Fibroblast of villous mesenchyme (primary cell): ENCODE results near the gene IL22RA2. TPM values are rescaled to one million over a fixed set of nuclear protein-coding genes. Genes with fewer than 3 reads are reported as not detected.

Experiments used
- DNase-seq: peaks from one replicate; pipeline ENCODE4 v3.0.0-alpha.2; 2010; ENCODE audit warnings: low read depth
- H3K4me3 ChIP-seq: 2 replicates; pipeline ENCODE4 v1.5.1; 2011; ENCODE audit warnings: low read depth, mild to moderate bottlenecking, low read length
- CTCF ChIP-seq: IDR thresholded peaks from 2 replicates; pipeline ENCODE4 v1.5.1; 2012; ENCODE audit warnings: low read depth, mild to moderate bottlenecking, low read length; ENCODE audit not compliant: insufficient read depth
- total RNA-seq: library from RNA; depleted of rRNA; stranded (reverse); fragments of >200 nt; gene quantifications from 2 replicates; pipeline ENCODE4 v1.2.3, GENCODE V29; 2012

Gene IL22RA2
- total RNA-seq, 1 donor = not detected

GRCh38 chr6:137149035-137149393, 24.4 kb downstream of the IL22RA2 start:
- TF ChIP-seq CTCF = no peak
- no peak overlapping the region for H3K4me3 ChIP-seq
- no peak for DNase-seq

DNA sequence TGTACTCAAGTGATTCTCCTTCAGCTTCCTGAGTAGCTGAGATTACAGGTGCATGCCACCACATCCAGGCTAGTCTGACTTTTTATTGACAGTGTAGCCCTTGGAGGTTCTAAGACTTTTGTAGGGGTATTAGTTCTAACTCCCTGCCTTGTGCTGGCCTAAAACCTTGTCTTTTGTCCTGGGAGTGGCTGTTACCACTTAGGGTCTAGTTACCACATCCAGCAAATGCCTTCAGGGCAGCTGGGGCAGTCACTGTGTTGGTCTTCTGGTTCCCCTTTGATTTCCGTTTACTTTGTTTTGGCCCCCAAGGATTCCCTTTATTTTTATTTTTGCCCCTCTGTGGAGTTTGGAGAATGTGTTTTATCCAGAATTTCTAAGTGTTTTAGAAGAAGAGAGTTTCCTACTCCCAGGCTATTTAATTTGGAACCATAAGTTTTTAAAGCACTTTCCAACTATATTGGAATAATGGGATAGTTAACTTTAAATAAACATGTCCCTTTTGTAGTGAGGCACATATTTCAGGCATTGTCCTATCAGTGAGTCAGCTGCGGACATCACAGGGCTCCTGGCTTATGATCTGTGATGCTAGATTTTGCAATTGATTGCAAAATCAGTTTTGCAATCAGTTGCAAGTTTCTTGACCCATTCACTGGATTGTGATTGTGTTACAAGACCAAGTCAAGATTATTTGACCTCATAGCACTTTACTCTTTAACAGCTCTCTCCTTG, 25.0 kb downstream of the IL22RA2 start:
- H3K4me3 ChIP-seq = no peak overlapping the region
- no peak for TF ChIP-seq CTCF
- DNase-seq = peak; percentile 79

DNA sequence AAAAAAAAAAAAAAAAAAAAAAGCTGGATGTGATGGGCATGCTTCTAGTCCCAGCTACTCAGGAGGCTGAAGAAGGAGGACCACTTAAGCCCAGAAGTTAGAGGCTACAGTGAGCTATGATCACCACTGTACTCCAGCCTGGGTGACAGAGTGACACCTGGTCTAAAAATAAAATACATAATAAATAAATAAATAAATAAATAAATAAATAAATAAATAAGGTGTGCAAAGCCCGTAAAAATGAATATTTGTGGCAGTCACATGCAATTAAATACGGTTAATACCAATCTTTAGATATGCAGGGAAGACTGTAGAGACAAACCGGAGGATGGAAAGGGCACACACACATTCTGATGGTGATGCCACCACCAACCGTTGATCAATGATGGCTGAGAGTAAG, 26.2 kb downstream of the IL22RA2 start:
- H3K4me3 ChIP-seq = no peak overlapping the region
- TF ChIP-seq CTCF = no peak
- DNase-seq = no peak

DNA sequence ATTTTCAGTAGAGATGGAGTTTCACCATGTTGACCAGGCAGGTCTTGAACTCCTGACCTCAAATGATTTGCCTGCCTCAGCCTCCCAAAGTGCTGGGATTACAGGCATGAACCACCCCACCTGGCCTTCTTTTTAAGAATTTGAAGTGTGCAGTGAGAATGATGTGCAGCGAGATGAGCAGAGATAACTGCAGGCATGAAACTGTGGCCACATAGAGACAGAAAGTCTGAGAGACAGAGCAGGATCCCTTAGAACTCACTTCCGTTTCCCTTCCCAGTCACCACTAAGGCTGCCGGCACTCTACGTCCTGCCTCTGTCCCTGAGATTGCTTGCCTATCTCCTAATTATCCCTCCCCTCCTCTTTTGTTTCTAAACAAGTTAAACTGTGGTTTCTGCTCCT, 27.2 kb downstream of the IL22RA2 start:
- no peak overlapping the region for H3K4me3 ChIP-seq
- DNase-seq = no peak
- no peak for TF ChIP-seq CTCF

- peak; percentile 8 for DNase-seq
- H3K4me3 ChIP-seq = no peak overlapping the region
- no peak for TF ChIP-seq CTCF
These were observed 28.0 kb downstream of the IL22RA2 start for GRCh38 chr6:137145421-137145820.

- no peak for TF ChIP-seq CTCF
- DNase-seq = no peak
- no peak overlapping the region for H3K4me3 ChIP-seq
These were observed 37.4 kb downstream of the IL22RA2 start for GRCh38 chr6:137136065-137136464.

DNA sequence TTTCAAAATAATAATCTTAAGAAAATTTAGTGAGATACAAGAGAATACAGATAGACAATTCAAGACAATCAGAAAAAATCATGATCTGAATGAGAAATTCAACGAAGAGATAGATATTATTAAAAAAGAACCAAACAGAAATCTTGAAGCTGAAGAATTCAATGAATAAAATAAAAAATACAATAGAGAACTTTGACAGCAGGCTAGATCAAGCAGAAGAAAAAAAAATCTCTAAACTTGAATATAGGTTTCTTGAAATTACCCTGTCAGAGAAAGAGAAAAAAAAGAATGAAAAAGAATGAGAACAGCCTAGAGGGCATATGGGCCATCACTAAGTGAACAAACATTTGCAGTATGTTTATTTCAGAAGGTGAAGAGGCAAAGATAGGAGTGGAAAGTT, 39.0 kb downstream of the IL22RA2 start:
- H3K4me3 ChIP-seq = no peak overlapping the region
- no peak for DNase-seq

More for the DNA sequence above, 39.0 kb downstream of the IL22RA2 start:
- TF ChIP-seq CTCF = no peak
